MM.1S (cell line): ENCODE results near the gene LNX2.

Source experiments
- DNase-seq: peaks from one replicate; pipeline ENCODE4 v3.0.0-alpha.2; 2015
- H2AFZ ChIP-seq: fragments of 300-600 bp; sonication (generic); 2 replicates; pipeline ENCODE4 v1.6.0; 2016; ENCODE audit warnings: antibody characterized with exemption, low read length
- H3F3A ChIP-seq: fragments of 300-600 bp; sonication (generic); 2 replicates; pipeline ENCODE4 v1.6.1; 2016; ENCODE audit warnings: mild to moderate bottlenecking, antibody characterized with exemption, low read length, moderate library complexity, mixed read lengths; ENCODE audit not compliant: insufficient read depth
- H3K27ac ChIP-seq: fragments of 300-600 bp; sonication (generic); 2 replicates; pipeline ENCODE4 v1.5.1; 2016; ENCODE audit warnings: mild to moderate bottlenecking, low read length
- H3K27me3 ChIP-seq: fragments of 300-600 bp; sonication (generic); replicated peaks from 2 replicates; pipeline ENCODE4 v1.6.0; 2016; ENCODE audit warnings: low read length; ENCODE audit not compliant: insufficient read depth
- H3K36me3 ChIP-seq: fragments of 300-600 bp; sonication (generic); replicated peaks from 2 replicates; pipeline ENCODE4 v1.6.1; 2016; ENCODE audit warnings: mild to moderate bottlenecking, low read length, mixed read lengths; ENCODE audit not compliant: insufficient read depth
- H3K4me1 ChIP-seq: fragments of 300-600 bp; sonication (generic); 2 replicates; pipeline ENCODE4 v1.6.1; 2016; ENCODE audit warnings: low read length, mixed read lengths
- H3K4me2 ChIP-seq: fragments of 300-600 bp; sonication (generic); 2 replicates; pipeline ENCODE4 v1.6.0; 2016; ENCODE audit warnings: low read depth, low read length
- H3K4me3 ChIP-seq: fragments of 300-600 bp; sonication (generic); 2 replicates; pipeline ENCODE4 v1.5.1; 2016; ENCODE audit warnings: low read length, mixed read lengths
- H3K79me2 ChIP-seq: fragments of 300-600 bp; sonication (generic); 2 replicates; pipeline ENCODE4 v1.6.1; 2016; ENCODE audit warnings: mixed run types, low read length, mixed read lengths
- H3K9ac ChIP-seq: fragments of 300-600 bp; sonication (generic); 2 replicates; pipeline ENCODE4 v1.6.1; 2016; ENCODE audit warnings: low read length, mixed read lengths
- H3K9me2 ChIP-seq: fragments of 300-600 bp; sonication (generic); replicated peaks from 2 replicates; pipeline ENCODE4 v1.6.1; 2016; ENCODE audit warnings: mild to moderate bottlenecking, low read length, mixed read lengths; ENCODE audit not compliant: insufficient read depth
- H3K9me3 ChIP-seq: fragments of 300-600 bp; sonication (generic); replicated peaks from 2 replicates; pipeline ENCODE4 v1.6.1; 2016; ENCODE audit warnings: mild to moderate bottlenecking, low read length, mixed read lengths; ENCODE audit not compliant: insufficient read depth
- H4K20me1 ChIP-seq: fragments of 300-600 bp; sonication (generic); 2 replicates; pipeline ENCODE4 v1.6.1; 2016; ENCODE audit warnings: mild to moderate bottlenecking, low read length, moderate library complexity, mixed read lengths; ENCODE audit not compliant: insufficient read depth
- CTCF ChIP-seq: fragments of 300-600 bp; sonication (generic); IDR thresholded peaks from 2 replicates; pipeline ENCODE4 v1.5.1; 2016; ENCODE audit warnings: antibody characterized with exemption, low read length, mixed read lengths
- EZH2 ChIP-seq: fragments of 300-600 bp; sonication (generic); optimal IDR thresholded peaks from 2 replicates; pipeline ENCODE3; 2017; ENCODE audit warnings: low read depth, mild to moderate bottlenecking, antibody characterized with exemption, low read length, mixed read lengths
- EZH2phosphoT487 ChIP-seq: fragments of 300-600 bp; sonication (generic); IDR thresholded peaks from 2 replicates; pipeline ENCODE4 v1.6.1; 2018; ENCODE audit warnings: antibody characterized with exemption, low read length

Gene LNX2

GRCh38 chr13:27601803-27602202 lies 18.5 kb downstream of the LNX2 start:
- Histone ChIP-seq H2AFZ (no peak overlapping the region), H3K27ac (no peak overlapping the region), H3K9me3 (no peaks in the 10 kb centered on the region), H3K36me3 (no peaks in the 10 kb centered on the region), H3K4me3 (no peak overlapping the region), H3K9ac (no peak overlapping the region), H4K20me1 (no peaks in the 10 kb centered on the region), H3K27me3 (no peaks in the 10 kb centered on the region), H3K9me2 (no peaks in the 10 kb centered on the region), H3K4me2 (no peak overlapping the region), H3K79me2 (peaks cover 82% of the 10 kb centered on the region), H3F3A (peaks cover 5% of the 10 kb centered on the region; the same call in 1 of the 2 replicates), H3K4me1 (0 out of 2 replicates have a peak, but pooled peaks cover 13% of the 10 kb centered on the region)
- no peak for TF ChIP-seq EZH2
- TF ChIP-seq EZH2phosphoT487 = no peak
- no peak for TF ChIP-seq CTCF
- DNase-seq = no peak

- Histone ChIP-seq H3K4me3 (no peak overlapping the region), H3K9me3 (no peaks in the 10 kb centered on the region), H3K9me2 (no peaks in the 10 kb centered on the region), H3K79me2 (peaks cover 82% of the 10 kb centered on the region), H2AFZ (no peak overlapping the region), H3F3A (peaks cover 5% of the 10 kb centered on the region; the same call in 1 of the 2 replicates), H3K36me3 (no peaks in the 10 kb centered on the region), H3K4me1 (0 out of 2 replicates have a peak, but pooled peaks cover 13% of the 10 kb centered on the region), H3K27me3 (no peaks in the 10 kb centered on the region), H3K27ac (no peak overlapping the region), H3K9ac (no peak overlapping the region), H3K4me2 (no peak overlapping the region), H4K20me1 (no peaks in the 10 kb centered on the region)
- no peak for DNase-seq
- TF ChIP-seq EZH2phosphoT487 = no peak
These were observed 19.1 kb downstream of the LNX2 start for GRCh38 chr13:27601208-27601607.

GRCh38 chr13:27600711-27601110 lies 19.6 kb downstream of the LNX2 start:
- Histone ChIP-seq H3K27ac (no peak overlapping the region), H3K27me3 (no peaks in the 10 kb centered on the region), H3K79me2 (peaks cover 80% of the 10 kb centered on the region), H3K9ac (no peak overlapping the region), H2AFZ (no peak overlapping the region), H3K9me2 (no peaks in the 10 kb centered on the region), H3K9me3 (no peaks in the 10 kb centered on the region), H3K36me3 (no peaks in the 10 kb centered on the region), H3K4me1 (peaks cover 10% of the 10 kb centered on the region; the same call in 1 of the 2 replicates), H3K4me3 (no peak overlapping the region), H3F3A (peaks cover 5% of the 10 kb centered on the region; the same call in 1 of the 2 replicates), H4K20me1 (no peaks in the 10 kb centered on the region), H3K4me2 (no peak overlapping the region)
- DNase-seq = no peak
- TF ChIP-seq EZH2phosphoT487 (no peak), EZH2 (no peak), CTCF (no peak)

GRCh38 chr13:27599845-27600553 lies 20.3 kb downstream of the LNX2 start:
- H3K36me3 ChIP-seq = no peaks in the 10 kb centered on the region
- no peaks in the 10 kb centered on the region for H3K9me3 ChIP-seq
- H3K27ac ChIP-seq = no peak overlapping the region
- H3K4me3 ChIP-seq = no peak overlapping the region
- H3K4me2 ChIP-seq = no peak overlapping the region
- H2AFZ ChIP-seq = no peak overlapping the region
- no peak for DNase-seq
- H3K4me1 ChIP-seq = peaks cover 10% of the 10 kb centered on the region
- H4K20me1 ChIP-seq = no peaks in the 10 kb centered on the region
- TF ChIP-seq EZH2phosphoT487 (no peak), EZH2 (no peak), CTCF (no peak)
- no peaks in the 10 kb centered on the region for H3K27me3 ChIP-seq
- no peak overlapping the region for H3K9ac ChIP-seq
- peaks cover 80% of the 10 kb centered on the region for H3K79me2 ChIP-seq
- no peaks in the 10 kb centered on the region for H3K9me2 ChIP-seq
- H3F3A ChIP-seq = no peaks in the 10 kb centered on the region
